Panc1 (cell line): ENCODE measurements around the gene ITIH5. TPM values are rescaled to one million over a fixed set of nuclear protein-coding genes. Genes with fewer than 3 reads are reported as not detected.

Experiments used
- ATAC-seq: fragments of 200-7000 bp; cut with Tn5 transposase; 2 replicates; pipeline ENCODE4 v1.9.1; 2020; ENCODE audit warnings: mild to moderate bottlenecking, moderate library complexity
- BruUV-seq: library from RNA; stranded (reverse); fragments of 400-500 nt; replicated peaks from 2 replicates; lab custom pipeline; 2021; lab: Mats Ljungman, UMichigan
- CTCF ChIA-PET: fragments of 300-600 bp; sonication (Branson Sonifier 250); formaldehyde crosslinking; loops from one replicate; lab custom pipeline; 2022; ENCODE audit warnings: antibody characterized with exemption; lab: Charles Lee
- POLR2A ChIA-PET: fragments of 300-600 bp; sonication (Branson Sonifier 250); formaldehyde crosslinking; loops from one replicate; lab custom pipeline; 2022; ENCODE audit warnings: antibody characterized with exemption; lab: Charles Lee
- DNase-seq: peaks from one replicate; pipeline ENCODE4 v3.0.0-alpha.2; 2010; ENCODE audit warnings: low read depth, low spot score
- H3K27ac ChIP-seq: 2 replicates; pipeline ENCODE4 v1.5.1; 2011; ENCODE audit warnings: mild to moderate bottlenecking, low read length, inconsistent platforms
- H3K27me3 ChIP-seq: fragments of 200-500 bp; sonication (Bioruptor generic); 2 replicates; pipeline ENCODE4 v1.6.0; 2014; ENCODE audit warnings: low read length, inconsistent platforms; ENCODE audit not compliant: control insufficient read depth, insufficient read depth
- H3K36me3 ChIP-seq: fragments of 200-500 bp; sonication (Bioruptor generic); 2 replicates; pipeline ENCODE4 v1.5.1; 2014; ENCODE audit warnings: inconsistent platforms, mild to moderate bottlenecking, low read length, moderate library complexity; ENCODE audit not compliant: control insufficient read depth, insufficient read depth
- H3K4me1 ChIP-seq: 2 replicates; pipeline ENCODE4 v1.5.1; 2011; ENCODE audit warnings: inconsistent platforms, mild to moderate bottlenecking, low read length, moderate library complexity; ENCODE audit not compliant: control insufficient read depth, insufficient read depth
- H3K4me3 ChIP-seq, 2 experiments: 2 replicates each; pipeline ENCODE4 v1.5.1; 2011 to 2012; ENCODE audit warnings: low read depth in 2 of 2, low read length in 2 of 2, mild to moderate bottlenecking in 2 of 2, inconsistent platforms in 1 of 2, moderate library complexity in 1 of 2
- H3K9me3 ChIP-seq: fragments of 200-500 bp; sonication (Bioruptor generic); 2 replicates; pipeline ENCODE4 v1.5.1; 2014; ENCODE audit warnings: low read depth, mild to moderate bottlenecking, inconsistent platforms, low read length, moderate library complexity; ENCODE audit not compliant: control insufficient read depth, insufficient read depth
- POLR2AphosphoS5 ChIP-seq: IDR thresholded peaks from 2 replicates; pipeline ENCODE4 v1.6.1; 2012; ENCODE audit warnings: mild to moderate bottlenecking, low read depth, low read length, moderate library complexity
- SIN3A ChIP-seq: IDR thresholded peaks from 2 replicates; pipeline ENCODE4 v1.6.1; 2012; ENCODE audit warnings: low read depth, mild to moderate bottlenecking, low read length, moderate library complexity, borderline replicate concordance; ENCODE audit not compliant: insufficient read depth
- TCF7L2 ChIP-seq: IDR thresholded peaks from 2 replicates; pipeline ENCODE4 v1.6.1; 2011; ENCODE audit warnings: mild to moderate bottlenecking, low read depth, low read length, inconsistent platforms
- in situ Hi-C: cut with HindIII; loops from 2 replicates; pipeline ENCODE4 v1.10.0; 2016; ENCODE audit warnings: low sequenced_read_pairs, low pct_unique_long_range_greater_than_20kb
- intact Hi-C: fragments of 100-400 bp; cut with micrococcal nuclease; formaldehyde crosslinking; loops from one replicate; pipeline ENCODE4 v1.10.0; 2022; ENCODE audit not compliant: unreplicated experiment
- total RNA-seq: library from RNA; stranded (reverse); gene quantifications from one replicate; pipeline ENCODE4 v1.2.1, GENCODE V29; 2021; ENCODE audit not compliant: unreplicated experiment
- TF ChIP-seq, protein P1 (sequence below), 2 experiments: IDR thresholded peaks; 2 replicates each; pipeline ENCODE4 v1.6.1; 2011 to 2012; ENCODE audit warnings: low read depth in 2 of 2, control low read depth in 1 of 2, low read length in 1 of 2, mild to moderate bottlenecking in 1 of 2, moderate library complexity in 1 of 2; ENCODE audit not compliant: insufficient read depth in 1 of 2
- TF ChIP-seq, protein P2 (sequence below): fragments of 450-650 bp; IDR thresholded peaks from 2 replicates; pipeline ENCODE4 v1.5.1; 2017; ENCODE audit warnings: mild to moderate bottlenecking

Gene ITIH5
- total RNA-seq, 1 experiment from 2014 or later: not detected

DNA sequence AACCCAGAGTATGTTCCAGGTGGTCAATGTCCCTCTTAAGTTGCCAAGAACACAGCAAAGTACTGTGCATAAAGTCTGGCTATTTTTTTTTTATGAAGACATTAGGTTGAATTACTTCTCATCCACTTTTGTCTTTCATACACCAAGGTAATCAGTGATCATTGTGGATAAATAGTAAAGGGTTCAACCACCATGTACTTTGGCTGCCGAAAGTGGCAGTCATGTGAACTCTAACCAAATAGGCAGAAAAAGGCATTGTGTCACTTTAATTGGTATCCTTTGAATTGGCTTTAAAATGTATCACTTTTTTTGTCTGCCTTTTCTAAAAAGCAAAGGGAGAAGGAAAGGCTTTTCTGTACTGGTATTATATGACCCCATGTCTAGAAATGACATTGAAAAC, 43.7 kb upstream of the ITIH5 start:
- in situ Hi-C loops: no loop called here
- Histone ChIP-seq H3K27me3 (peaks cover 6% of the 10 kb centered on the region; the same call in 1 of the 2 replicates), H3K27ac (no peak overlapping the region), H3K9me3 (no peaks in the 10 kb centered on the region), H3K4me1 (no peaks in the 10 kb centered on the region), H3K4me3 (no peak overlapping the region), H3K36me3 (no peaks in the 10 kb centered on the region)
- no TSS peak for BruUV-seq
- DNase-seq: no peak
- no peak for TF ChIP-seq TCF7L2
- TF ChIP-seq, protein P1, sequence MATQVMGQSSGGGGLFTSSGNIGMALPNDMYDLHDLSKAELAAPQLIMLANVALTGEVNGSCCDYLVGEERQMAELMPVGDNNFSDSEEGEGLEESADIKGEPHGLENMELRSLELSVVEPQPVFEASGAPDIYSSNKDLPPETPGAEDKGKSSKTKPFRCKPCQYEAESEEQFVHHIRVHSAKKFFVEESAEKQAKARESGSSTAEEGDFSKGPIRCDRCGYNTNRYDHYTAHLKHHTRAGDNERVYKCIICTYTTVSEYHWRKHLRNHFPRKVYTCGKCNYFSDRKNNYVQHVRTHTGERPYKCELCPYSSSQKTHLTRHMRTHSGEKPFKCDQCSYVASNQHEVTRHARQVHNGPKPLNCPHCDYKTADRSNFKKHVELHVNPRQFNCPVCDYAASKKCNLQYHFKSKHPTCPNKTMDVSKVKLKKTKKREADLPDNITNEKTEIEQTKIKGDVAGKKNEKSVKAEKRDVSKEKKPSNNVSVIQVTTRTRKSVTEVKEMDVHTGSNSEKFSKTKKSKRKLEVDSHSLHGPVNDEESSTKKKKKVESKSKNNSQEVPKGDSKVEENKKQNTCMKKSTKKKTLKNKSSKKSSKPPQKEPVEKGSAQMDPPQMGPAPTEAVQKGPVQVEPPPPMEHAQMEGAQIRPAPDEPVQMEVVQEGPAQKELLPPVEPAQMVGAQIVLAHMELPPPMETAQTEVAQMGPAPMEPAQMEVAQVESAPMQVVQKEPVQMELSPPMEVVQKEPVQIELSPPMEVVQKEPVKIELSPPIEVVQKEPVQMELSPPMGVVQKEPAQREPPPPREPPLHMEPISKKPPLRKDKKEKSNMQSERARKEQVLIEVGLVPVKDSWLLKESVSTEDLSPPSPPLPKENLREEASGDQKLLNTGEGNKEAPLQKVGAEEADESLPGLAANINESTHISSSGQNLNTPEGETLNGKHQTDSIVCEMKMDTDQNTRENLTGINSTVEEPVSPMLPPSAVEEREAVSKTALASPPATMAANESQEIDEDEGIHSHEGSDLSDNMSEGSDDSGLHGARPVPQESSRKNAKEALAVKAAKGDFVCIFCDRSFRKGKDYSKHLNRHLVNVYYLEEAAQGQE (IDR thresholded peaks at IDR 0.05; ENCODE audit: insufficient read depth in 1 of 2, low read depth in 2 of 2, low read length in 1 of 2): no peak
- TF ChIP-seq POLR2AphosphoS5: no peak
- TF ChIP-seq SIN3A: no peak
- TF ChIP-seq, protein P2, sequence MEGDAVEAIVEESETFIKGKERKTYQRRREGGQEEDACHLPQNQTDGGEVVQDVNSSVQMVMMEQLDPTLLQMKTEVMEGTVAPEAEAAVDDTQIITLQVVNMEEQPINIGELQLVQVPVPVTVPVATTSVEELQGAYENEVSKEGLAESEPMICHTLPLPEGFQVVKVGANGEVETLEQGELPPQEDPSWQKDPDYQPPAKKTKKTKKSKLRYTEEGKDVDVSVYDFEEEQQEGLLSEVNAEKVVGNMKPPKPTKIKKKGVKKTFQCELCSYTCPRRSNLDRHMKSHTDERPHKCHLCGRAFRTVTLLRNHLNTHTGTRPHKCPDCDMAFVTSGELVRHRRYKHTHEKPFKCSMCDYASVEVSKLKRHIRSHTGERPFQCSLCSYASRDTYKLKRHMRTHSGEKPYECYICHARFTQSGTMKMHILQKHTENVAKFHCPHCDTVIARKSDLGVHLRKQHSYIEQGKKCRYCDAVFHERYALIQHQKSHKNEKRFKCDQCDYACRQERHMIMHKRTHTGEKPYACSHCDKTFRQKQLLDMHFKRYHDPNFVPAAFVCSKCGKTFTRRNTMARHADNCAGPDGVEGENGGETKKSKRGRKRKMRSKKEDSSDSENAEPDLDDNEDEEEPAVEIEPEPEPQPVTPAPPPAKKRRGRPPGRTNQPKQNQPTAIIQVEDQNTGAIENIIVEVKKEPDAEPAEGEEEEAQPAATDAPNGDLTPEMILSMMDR: no peak
- ChIA-PET CTCF (no interaction called here), POLR2A (no interaction called here)
- intact Hi-C loops: no loop called here
- ATAC-seq: no peak

DNA sequence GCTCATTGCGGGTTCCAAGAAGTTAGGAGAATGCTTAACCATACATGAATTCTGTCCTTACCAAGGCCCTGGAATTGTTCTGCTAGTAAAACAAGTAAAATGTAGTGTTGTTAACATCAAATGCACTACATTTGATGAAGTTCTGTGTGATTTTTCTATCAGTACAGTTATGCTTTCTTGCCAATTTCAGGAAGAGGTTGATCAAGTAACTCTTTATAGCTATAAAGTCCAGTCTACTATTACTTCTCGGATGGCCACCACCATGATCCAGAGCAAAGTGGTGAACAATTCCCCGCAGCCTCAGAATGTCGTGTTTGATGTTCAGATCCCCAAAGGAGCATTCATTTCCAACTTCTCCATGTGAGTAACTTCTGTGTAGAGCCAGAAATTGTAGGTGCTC, 42.1 kb upstream of the ITIH5 start:
- Histone ChIP-seq H3K27me3 (peaks cover 6% of the 10 kb centered on the region), H3K4me1 (no peaks in the 10 kb centered on the region), H3K27ac (no peak overlapping the region), H3K9me3 (no peaks in the 10 kb centered on the region), H3K36me3 (no peaks in the 10 kb centered on the region), H3K4me3 (no peak overlapping the region)
- in situ Hi-C loops (no loop called here), intact Hi-C loops (no loop called here)
- DNase-seq (no peak), ATAC-seq (no peak)
- TF ChIP-seq SIN3A (no peak), POLR2AphosphoS5 (no peak), TCF7L2 (no peak)
- TF ChIP-seq, protein P2: no peak
- TF ChIP-seq, protein P1 (IDR thresholded peaks at IDR 0.05; ENCODE audit: insufficient read depth in 1 of 2, low read depth in 2 of 2, low read length in 1 of 2): no peak
- no TSS peak for BruUV-seq
- CTCF ChIA-PET: no interaction called here
- POLR2A ChIA-PET: no interaction called here
